ENCODE measurements around the gene MRPL34. TPM values are rescaled to one million over a fixed set of nuclear protein-coding genes. Genes with fewer than 3 reads are reported as not detected.

MRPL34 gene
- total and polyA plus RNA-seq, 4 donors: 20.8 to 81.3 (median 67.3) TPM

DNA sequence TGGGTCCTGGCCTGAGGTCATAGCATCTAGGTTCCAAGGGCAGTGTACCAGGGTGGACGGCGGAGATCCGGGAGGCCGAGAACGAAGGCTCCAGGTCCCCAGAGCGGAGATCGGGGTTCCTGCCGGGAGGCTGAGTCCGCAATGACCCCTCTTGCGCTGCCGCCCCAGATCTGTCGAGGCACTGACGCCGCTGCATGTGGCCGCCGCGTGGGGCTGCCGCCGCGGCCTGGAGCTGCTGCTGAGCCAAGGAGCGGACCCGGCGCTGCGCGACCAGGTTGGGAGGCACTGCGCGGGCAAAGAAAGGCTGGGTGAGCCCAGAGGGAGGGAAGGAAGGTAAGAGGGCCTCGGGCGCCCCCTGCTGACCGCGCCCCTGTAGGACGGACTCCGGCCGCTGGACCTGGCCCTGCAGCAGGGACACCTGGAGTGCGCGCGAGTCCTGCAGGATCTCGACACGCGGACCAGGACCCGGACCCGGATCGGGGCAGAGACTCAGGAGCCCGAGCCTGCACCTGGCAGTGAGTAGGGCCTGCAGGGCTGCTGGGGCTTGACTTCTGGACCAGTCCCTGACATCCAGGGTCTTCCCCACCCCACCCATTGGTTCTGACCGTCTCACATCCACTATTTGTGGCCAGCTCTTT is 23.1 kb upstream of the MRPL34 start:
- H3K27ac ChIP-seq (ENCODE audit: low read depth, low read length): no peak overlapping the region
- 6% methylated on average over 45 of the region's 45 CpGs for WGBS (ENCODE audit: insufficient coverage)
- no peaks in the 10 kb centered on the region for H3K9me3 ChIP-seq (ENCODE audit: control insufficient read depth, insufficient read depth, low read length)
- peaks cover 17% of the 10 kb centered on the region for H3K4me1 ChIP-seq (ENCODE audit: control insufficient read depth, insufficient read depth, low read length)
- H3K4me3 ChIP-seq (ENCODE audit: low read depth, low read length): no peak overlapping the region
- DNase-seq (ENCODE audit: low read depth in 4 of 6, low spot score in 6 of 6): peak in 2 of 6 donors; percentile 77 to 80
- peaks cover 35% of the 10 kb centered on the region for H3K36me3 ChIP-seq (ENCODE audit: control insufficient read depth, insufficient read depth, low read length)
- peaks cover 15% of the 10 kb centered on the region for H3K27me3 ChIP-seq (ENCODE audit: control insufficient read depth, insufficient read depth, low read length)

DNA sequence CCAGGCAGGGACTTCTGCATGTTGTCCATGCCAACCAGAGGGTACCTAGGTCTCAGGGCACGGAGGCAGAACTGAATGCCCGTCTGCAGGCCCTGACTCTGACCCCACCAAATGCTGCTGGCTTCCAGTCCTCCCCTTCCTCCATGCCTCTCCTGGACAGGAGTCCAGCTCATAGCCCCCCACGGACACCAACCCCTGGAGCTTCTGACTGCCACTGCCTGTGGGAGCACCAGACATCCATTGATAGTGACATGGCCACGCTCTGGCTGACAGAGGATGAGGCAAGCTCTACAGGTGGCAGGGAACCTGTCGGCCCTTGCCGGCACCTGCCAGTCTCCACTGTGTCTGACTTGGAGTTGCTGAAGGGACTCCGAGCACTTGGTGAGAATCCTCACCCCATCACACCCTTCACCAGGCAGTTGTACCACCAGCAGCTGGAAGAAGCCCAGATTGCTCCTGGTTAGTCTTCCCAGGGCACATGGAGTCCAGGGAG is 22.1 kb upstream of the MRPL34 start:
- 95% methylated on average over 7 of the region's 7 CpGs for WGBS (ENCODE audit: insufficient coverage)
- Histone ChIP-seq H3K4me1 (ENCODE audit: control insufficient read depth, insufficient read depth, low read length) (peaks cover 17% of the 10 kb centered on the region), H3K4me3 (ENCODE audit: low read depth, low read length) (no peak overlapping the region), H3K9me3 (ENCODE audit: control insufficient read depth, insufficient read depth, low read length) (no peaks in the 10 kb centered on the region), H3K36me3 (ENCODE audit: control insufficient read depth, insufficient read depth, low read length) (peaks cover 26% of the 10 kb centered on the region), H3K27me3 (ENCODE audit: control insufficient read depth, insufficient read depth, low read length) (peaks cover 15% of the 10 kb centered on the region), H3K27ac (ENCODE audit: low read depth, low read length) (no peak overlapping the region)
- no peak for DNase-seq (ENCODE audit: low read depth in 4 of 6, low spot score in 6 of 6)

DNA sequence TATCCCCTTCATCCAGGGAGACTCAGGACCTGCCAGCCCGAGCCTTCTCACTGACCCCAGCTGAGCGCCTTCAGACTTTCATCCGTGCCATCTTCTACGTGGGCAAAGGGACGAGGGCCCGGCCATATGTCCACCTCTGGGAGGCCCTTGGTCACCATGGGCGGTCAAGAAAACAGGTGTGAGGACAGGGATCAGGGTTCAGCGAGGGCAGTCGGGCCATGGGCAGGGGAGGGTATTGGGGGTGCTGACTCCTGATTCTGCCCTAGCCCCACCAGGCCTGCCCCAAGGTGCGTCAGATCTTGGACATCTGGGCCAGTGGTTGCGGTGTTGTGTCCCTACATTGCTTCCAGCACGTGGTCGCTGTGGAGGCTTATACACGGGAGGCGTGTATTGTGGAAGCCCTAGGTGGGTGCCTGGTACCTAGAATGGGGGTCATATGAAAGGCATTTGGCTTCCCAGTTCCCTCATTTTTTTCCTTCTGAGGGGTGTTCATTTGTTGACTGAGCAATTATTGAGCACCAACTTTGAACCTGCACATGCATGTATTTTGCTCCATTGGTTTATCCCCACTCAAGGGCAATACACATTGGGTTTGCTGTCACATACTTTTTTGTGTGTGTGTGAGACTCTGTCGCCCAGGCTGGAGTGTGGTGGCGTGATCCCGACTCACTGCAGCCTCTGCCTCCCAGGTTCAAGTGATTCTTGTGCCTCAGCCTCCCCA is 20.1 kb upstream of the MRPL34 start:
- H3K27ac ChIP-seq (ENCODE audit: low read depth, low read length): no peak overlapping the region
- H3K36me3 ChIP-seq (ENCODE audit: control insufficient read depth, insufficient read depth, low read length): peaks cover 21% of the 10 kb centered on the region
- WGBS (ENCODE audit: insufficient coverage): 97% methylated on average over 15 of the region's 18 CpGs
- no peak for DNase-seq (ENCODE audit: low read depth in 4 of 6, low spot score in 6 of 6)
- H3K4me1 ChIP-seq (ENCODE audit: control insufficient read depth, insufficient read depth, low read length): peaks cover 21% of the 10 kb centered on the region
- no peaks in the 10 kb centered on the region for H3K9me3 ChIP-seq (ENCODE audit: control insufficient read depth, insufficient read depth, low read length)
- peaks cover 15% of the 10 kb centered on the region for H3K27me3 ChIP-seq (ENCODE audit: control insufficient read depth, insufficient read depth, low read length)
- H3K4me3 ChIP-seq (ENCODE audit: low read depth, low read length): no peak overlapping the region

DNA sequence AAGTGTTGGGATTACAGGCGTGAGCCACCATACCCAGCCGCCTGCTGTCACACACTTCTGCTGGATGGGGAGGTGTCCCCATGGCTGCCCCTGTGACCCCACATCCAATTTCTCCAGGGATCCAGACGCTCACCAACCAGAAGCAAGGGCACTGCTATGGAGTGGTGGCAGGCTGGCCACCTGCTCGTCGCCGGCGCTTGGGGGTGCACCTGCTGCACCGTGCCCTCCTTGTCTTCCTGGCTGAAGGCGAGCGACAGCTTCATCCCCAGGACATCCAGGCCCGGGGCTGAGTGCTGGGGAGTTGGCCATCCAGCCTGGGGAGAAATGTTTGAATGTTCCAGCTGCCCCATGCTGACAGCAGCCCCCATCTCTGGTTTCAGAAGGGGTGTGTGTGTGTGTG is 19.4 kb upstream of the MRPL34 start:
- Histone ChIP-seq H3K4me3 (ENCODE audit: low read depth, low read length) (no peak overlapping the region), H3K4me1 (ENCODE audit: control insufficient read depth, insufficient read depth, low read length) (peaks cover 21% of the 10 kb centered on the region), H3K9me3 (ENCODE audit: control insufficient read depth, insufficient read depth, low read length) (no peaks in the 10 kb centered on the region), H3K27me3 (ENCODE audit: control insufficient read depth, insufficient read depth, low read length) (peaks cover 12% of the 10 kb centered on the region), H3K27ac (ENCODE audit: low read depth, low read length) (no peak overlapping the region), H3K36me3 (ENCODE audit: control insufficient read depth, insufficient read depth, low read length) (peaks cover 24% of the 10 kb centered on the region)
- 96% methylated on average over 9 of the region's 11 CpGs for WGBS (ENCODE audit: insufficient coverage)
- DNase-seq (ENCODE audit: low read depth in 4 of 6, low spot score in 6 of 6): no peak

DNA sequence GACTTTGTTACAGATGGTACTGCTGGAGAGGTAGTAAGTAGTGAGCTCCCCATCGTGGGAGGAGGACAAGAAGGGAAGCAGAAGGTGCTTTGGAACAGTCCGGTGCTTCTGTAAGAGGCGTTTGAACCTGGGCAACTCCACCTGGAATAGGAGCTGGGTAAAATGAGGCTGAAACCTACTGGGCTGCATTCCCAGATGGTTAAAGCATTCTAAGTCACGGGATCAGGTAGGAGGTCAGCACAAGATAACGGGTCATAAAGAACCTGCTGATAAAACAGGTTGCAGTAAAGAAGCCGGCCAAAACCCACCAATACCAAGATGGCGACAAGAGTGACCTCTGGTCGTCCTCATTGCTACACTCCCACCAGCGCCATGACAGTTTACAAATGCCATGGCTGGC is 18.9 kb upstream of the MRPL34 start:
- 94% methylated on average over 8 of the region's 9 CpGs for WGBS (ENCODE audit: insufficient coverage)
- Histone ChIP-seq H3K4me3 (ENCODE audit: low read depth, low read length) (no peak overlapping the region), H3K36me3 (ENCODE audit: control insufficient read depth, insufficient read depth, low read length) (peaks cover 26% of the 10 kb centered on the region), H3K27me3 (ENCODE audit: control insufficient read depth, insufficient read depth, low read length) (peaks cover 7% of the 10 kb centered on the region), H3K27ac (ENCODE audit: low read depth, low read length) (no peak overlapping the region), H3K4me1 (ENCODE audit: control insufficient read depth, insufficient read depth, low read length) (peaks cover 16% of the 10 kb centered on the region), H3K9me3 (ENCODE audit: control insufficient read depth, insufficient read depth, low read length) (no peaks in the 10 kb centered on the region)
- DNase-seq (ENCODE audit: low read depth in 4 of 6, low spot score in 6 of 6): no peak

DNA sequence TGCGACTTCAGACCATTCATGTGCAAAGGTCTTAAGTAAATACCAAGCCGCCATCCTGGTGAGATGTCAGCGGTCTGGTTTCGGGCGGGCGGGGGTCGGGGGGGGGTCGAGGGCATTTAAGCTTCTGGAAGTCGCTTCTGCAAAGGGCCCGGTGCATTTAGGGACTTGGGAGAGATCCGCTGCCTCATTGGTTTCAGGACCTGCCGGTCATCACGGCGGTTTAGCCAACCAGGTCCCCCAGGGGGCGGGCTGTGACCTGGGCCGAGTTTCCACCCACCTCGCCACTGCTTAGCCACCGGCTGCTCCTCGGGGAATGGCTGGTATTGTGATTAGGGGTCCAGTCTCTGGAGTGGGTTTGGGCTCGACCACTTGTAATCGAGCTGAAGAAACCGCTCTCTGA is 16.2 kb upstream of the MRPL34 start:
- H3K27ac ChIP-seq (ENCODE audit: low read depth, low read length): no peak overlapping the region
- no peaks in the 10 kb centered on the region for H3K27me3 ChIP-seq (ENCODE audit: control insufficient read depth, insufficient read depth, low read length)
- 17% methylated on average over 17 of the region's 22 CpGs for WGBS (ENCODE audit: insufficient coverage)
- peaks cover 14% of the 10 kb centered on the region for H3K4me1 ChIP-seq (ENCODE audit: control insufficient read depth, insufficient read depth, low read length)
- H3K9me3 ChIP-seq (ENCODE audit: control insufficient read depth, insufficient read depth, low read length): no peaks in the 10 kb centered on the region
- DNase-seq (ENCODE audit: low read depth in 4 of 6, low spot score in 6 of 6): peak in 2 of 6 donors; percentile 64 to 74
- no peak overlapping the region for H3K4me3 ChIP-seq (ENCODE audit: low read depth, low read length)
- H3K36me3 ChIP-seq (ENCODE audit: control insufficient read depth, insufficient read depth, low read length): peaks cover 38% of the 10 kb centered on the region

DNA sequence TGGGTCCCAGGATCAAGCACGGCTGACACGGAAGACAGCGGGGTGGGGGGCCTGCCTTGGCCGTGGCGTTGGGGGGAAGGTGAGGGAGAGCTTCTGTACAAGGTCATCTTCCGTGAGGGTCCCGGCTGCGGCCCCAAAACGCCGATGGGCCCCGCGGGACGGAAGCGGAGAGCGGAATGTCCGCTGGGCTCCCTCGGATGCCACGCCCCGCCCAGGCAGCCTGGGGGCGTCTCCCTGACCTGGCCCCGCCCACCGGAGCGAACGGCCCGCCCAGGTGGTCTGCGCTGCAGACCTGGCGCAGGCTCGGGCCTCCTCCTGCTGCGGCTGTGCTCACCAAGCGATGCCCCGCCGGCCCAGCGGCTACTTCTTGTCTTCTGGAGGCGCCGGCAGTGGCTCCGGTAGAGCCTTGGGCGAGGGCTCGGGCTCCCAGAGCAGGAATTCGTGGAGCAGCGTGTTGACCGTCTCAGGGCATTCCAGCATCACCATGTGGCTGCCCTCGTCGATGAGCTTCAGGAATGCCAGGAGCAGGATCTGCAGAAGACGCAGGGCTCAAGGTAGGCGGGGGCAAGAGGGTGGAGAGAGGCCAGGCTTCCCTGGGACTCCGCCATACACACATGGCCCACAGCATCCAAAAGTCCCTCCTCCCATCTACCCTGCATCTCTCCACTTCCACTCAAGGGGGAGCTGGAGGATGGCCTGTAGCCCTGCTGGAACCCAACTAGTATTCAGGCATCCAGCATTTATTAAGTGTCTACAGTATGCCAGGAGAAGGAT is 13.2 kb upstream of the MRPL34 start:
- H3K4me3 ChIP-seq (ENCODE audit: low read depth, low read length): peak overlapping the region; percentile 49
- no peaks in the 10 kb centered on the region for H3K9me3 ChIP-seq (ENCODE audit: control insufficient read depth, insufficient read depth, low read length)
- peak in 3 of 6 donors; percentile 39 to 82 (median 77) for DNase-seq (ENCODE audit: low read depth in 4 of 6, low spot score in 6 of 6)
- WGBS (ENCODE audit: insufficient coverage): 11% methylated on average over 43 of the region's 46 CpGs
- H3K27ac ChIP-seq (ENCODE audit: low read depth, low read length): peak overlapping the region; percentile 52
- peaks cover 33% of the 10 kb centered on the region for H3K36me3 ChIP-seq (ENCODE audit: control insufficient read depth, insufficient read depth, low read length)
- no peaks in the 10 kb centered on the region for H3K27me3 ChIP-seq (ENCODE audit: control insufficient read depth, insufficient read depth, low read length)
- H3K4me1 ChIP-seq (ENCODE audit: control insufficient read depth, insufficient read depth, low read length): peaks cover 14% of the 10 kb centered on the region

DNA sequence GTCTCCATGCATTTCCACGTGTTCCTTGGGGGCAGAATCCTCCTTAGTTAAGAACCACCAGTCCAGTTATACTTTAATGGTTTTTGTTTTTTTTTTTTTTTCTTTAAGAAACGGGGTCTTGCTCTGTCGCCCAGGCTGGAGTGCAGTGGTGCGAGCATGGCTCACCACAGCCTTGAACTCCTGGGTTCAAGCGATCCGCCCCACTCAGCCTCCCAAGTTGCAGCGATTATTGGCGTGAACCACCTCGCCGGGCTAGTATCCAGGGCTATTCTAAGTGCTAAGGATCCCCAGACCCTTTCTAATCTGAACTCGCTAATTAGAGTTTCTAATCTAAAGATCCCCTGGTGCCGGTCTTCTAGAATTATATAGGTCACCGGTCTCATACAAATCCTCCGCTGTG is 12.1 kb upstream of the MRPL34 start:
- peaks cover 14% of the 10 kb centered on the region for H3K4me1 ChIP-seq (ENCODE audit: control insufficient read depth, insufficient read depth, low read length)
- DNase-seq (ENCODE audit: low read depth in 4 of 6, low spot score in 6 of 6): no peak
- 78% methylated on average over 13 of the region's 14 CpGs for WGBS (ENCODE audit: insufficient coverage)
- no peaks in the 10 kb centered on the region for H3K9me3 ChIP-seq (ENCODE audit: control insufficient read depth, insufficient read depth, low read length)
- peaks cover 33% of the 10 kb centered on the region for H3K36me3 ChIP-seq (ENCODE audit: control insufficient read depth, insufficient read depth, low read length)
- no peak overlapping the region for H3K4me3 ChIP-seq (ENCODE audit: low read depth, low read length)
- no peaks in the 10 kb centered on the region for H3K27me3 ChIP-seq (ENCODE audit: control insufficient read depth, insufficient read depth, low read length)
- no peak overlapping the region for H3K27ac ChIP-seq (ENCODE audit: low read depth, low read length)

DNA sequence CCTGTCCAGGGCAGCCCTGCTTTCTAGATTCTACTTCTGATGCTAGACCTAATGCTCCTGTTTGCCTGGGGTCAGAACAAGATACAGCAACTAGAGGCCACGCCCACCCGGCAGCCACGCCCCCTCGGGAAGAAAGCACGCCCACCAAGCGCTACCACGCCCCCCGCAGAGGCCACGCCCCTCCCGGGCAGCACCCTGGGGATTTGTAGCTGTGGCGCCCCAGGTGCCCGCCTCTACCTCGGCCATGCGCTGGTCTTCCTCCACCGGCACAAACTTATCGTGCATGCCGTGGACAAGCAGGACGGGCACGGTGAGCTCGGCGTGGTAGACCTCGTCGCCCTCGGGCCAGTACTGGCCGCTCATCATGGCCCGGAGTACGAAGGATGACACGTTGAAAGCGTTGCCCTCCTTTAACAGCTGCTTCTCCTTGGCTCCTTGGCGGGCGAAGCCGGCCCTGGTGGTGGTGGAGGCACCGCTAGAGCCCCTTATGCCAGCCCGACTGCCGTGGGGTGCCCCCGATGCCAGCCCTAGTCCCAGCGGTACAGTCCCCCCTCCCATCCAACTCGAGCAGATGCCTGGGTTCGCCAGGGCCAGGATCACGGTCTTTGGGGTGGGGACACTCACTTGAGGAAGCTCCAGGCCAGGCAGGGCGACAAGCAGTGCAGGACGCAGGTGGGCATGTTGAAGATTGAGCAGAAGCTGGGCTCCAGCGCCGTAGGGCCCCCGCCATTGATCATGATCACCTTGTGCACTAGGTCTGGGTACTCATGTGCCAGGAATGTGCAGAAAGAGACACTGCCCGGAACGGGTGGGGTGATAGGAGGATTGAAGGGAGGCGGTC is 11.4 kb upstream of the MRPL34 start:
- 81% methylated on average over 47 of the region's 48 CpGs for WGBS (ENCODE audit: insufficient coverage)
- no peak for DNase-seq (ENCODE audit: low read depth in 4 of 6, low spot score in 6 of 6)

More for the DNA sequence above, 11.4 kb upstream of the MRPL34 start:
- no peak overlapping the region for H3K4me3 ChIP-seq (ENCODE audit: low read depth, low read length)
- peaks cover 38% of the 10 kb centered on the region for H3K36me3 ChIP-seq (ENCODE audit: control insufficient read depth, insufficient read depth, low read length)
- no peaks in the 10 kb centered on the region for H3K9me3 ChIP-seq (ENCODE audit: control insufficient read depth, insufficient read depth, low read length)
- H3K27me3 ChIP-seq (ENCODE audit: control insufficient read depth, insufficient read depth, low read length): no peaks in the 10 kb centered on the region
- H3K27ac ChIP-seq (ENCODE audit: low read depth, low read length): no peak overlapping the region
- peaks cover 14% of the 10 kb centered on the region for H3K4me1 ChIP-seq (ENCODE audit: control insufficient read depth, insufficient read depth, low read length)
